ENCODE results near the gene CTSW.

CTSW gene

DNA sequence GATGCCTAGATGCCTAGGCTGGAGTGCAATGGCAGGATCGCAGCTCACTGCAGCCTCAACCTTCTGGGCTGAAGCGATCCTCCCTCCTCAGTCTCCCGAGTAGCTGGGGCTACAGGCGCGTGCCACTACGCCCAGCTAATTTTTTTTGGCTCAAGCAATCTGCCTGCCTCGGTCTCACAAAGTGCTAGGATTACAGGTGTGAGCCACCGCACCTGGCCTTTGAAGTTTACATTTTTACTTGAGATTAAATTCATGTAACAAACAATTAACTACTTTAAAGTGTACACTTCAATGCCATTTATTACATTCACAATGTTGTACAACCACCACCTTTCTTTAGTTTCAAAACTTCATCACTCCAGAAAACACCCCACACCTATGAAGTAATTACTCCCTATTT is 24.1 kb downstream of the CTSW start:
- DNase-seq (ENCODE audit: insufficient read length, low spot score) = no peak
- no peak for FAIRE-seq
- TF ChIP-seq, protein P1, sequence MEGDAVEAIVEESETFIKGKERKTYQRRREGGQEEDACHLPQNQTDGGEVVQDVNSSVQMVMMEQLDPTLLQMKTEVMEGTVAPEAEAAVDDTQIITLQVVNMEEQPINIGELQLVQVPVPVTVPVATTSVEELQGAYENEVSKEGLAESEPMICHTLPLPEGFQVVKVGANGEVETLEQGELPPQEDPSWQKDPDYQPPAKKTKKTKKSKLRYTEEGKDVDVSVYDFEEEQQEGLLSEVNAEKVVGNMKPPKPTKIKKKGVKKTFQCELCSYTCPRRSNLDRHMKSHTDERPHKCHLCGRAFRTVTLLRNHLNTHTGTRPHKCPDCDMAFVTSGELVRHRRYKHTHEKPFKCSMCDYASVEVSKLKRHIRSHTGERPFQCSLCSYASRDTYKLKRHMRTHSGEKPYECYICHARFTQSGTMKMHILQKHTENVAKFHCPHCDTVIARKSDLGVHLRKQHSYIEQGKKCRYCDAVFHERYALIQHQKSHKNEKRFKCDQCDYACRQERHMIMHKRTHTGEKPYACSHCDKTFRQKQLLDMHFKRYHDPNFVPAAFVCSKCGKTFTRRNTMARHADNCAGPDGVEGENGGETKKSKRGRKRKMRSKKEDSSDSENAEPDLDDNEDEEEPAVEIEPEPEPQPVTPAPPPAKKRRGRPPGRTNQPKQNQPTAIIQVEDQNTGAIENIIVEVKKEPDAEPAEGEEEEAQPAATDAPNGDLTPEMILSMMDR (IDR thresholded peaks at IDR 0.05; ENCODE audit: insufficient read depth, missing control alignments) = no peak

DNA sequence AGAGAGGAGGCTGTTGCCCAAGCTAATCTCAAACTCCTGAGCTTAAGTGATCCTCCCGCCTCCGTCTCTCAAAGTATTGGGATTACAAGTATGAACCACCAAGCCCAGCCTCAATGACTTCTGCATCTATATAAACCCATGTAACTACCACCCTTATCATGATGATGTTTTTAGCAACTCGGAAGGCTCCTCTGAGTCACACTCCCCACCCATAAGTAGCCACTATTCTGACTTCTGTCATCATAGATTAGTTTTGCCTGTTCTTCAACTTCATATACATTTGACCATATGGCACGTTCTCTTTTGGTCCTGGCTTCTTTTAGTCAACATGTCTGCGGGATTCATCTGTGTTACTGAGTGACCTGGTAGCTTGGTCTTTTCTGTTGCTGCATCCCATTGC is 27.0 kb downstream of the CTSW start:
- TF ChIP-seq, protein P1 (IDR thresholded peaks at IDR 0.05; ENCODE audit: insufficient read depth, missing control alignments) = no peak
- DNase-seq (ENCODE audit: insufficient read length, low spot score) (no peak), FAIRE-seq (no peak)

DNA sequence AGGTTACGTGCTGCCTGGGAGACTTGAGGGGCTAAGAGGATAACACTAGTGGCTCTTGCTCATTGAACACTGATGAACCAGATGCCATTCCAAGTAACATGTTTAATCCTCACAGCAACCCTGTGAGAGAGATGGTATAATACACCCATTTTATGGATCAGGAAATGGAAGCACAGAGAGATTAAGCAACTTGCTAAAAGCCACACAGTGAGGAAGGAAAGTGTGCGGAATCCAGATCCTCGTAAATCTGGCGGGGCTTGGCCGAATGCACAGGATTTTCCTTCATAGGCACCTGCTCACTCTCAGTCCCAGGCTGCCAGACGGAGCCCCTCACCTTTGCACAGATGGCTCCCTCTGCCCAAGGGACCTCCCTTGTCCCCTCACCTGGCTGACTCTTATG is 28.2 kb downstream of the CTSW start:
- no peak for FAIRE-seq
- no peak for DNase-seq (ENCODE audit: insufficient read length, low spot score)
- TF ChIP-seq, protein P1 (IDR thresholded peaks at IDR 0.05; ENCODE audit: insufficient read depth, missing control alignments) = no peak

DNA sequence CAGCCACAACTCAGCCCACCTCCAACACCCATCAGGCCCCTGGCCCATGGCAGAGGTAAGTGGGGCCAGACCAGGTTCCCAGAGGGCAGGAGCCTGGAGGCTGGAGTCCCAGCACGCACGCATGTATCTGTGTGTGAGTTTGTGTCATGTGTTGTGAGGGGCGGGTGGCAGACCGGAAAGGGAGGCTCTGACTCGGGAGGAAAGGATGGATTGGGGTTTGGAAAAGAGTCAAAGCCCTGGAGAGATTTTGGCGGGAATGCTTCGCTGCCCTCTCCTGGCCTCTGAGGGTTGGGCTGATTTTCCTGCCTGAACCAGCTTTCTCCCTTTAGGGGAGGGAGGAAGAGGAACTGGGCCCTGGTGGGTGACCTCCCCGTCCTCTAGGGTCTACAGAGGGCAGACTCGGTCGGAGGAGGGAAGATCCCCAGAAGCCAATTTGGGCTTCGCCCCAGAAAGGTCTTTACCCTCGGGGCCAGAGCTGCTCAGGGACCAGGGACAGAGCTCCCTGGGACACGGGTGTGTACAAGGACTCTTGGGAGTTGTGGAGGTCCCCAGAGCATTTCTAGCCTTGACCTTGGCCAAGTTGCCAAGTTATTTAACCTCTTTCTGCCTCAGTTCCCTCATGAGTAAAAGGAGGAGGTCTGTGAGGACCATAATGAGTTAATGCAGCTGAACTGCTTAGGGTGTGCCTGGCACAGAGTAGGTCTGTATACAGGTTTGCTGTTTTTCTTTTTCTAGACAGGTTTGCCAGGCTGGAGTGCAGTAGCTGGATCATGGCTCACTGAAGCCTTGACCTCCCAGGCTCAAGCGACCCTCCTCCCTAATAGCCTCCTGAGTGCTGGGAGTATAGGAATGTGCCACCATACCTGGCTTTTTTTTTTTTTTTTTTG is 32.3 kb downstream of the CTSW start:
- no peak for FAIRE-seq
- TF ChIP-seq, protein P1 (IDR thresholded peaks at IDR 0.05; ENCODE audit: insufficient read depth, missing control alignments) = peak; percentile 17
- DNase-seq (ENCODE audit: insufficient read length, low spot score) = peak; percentile 65

DNA sequence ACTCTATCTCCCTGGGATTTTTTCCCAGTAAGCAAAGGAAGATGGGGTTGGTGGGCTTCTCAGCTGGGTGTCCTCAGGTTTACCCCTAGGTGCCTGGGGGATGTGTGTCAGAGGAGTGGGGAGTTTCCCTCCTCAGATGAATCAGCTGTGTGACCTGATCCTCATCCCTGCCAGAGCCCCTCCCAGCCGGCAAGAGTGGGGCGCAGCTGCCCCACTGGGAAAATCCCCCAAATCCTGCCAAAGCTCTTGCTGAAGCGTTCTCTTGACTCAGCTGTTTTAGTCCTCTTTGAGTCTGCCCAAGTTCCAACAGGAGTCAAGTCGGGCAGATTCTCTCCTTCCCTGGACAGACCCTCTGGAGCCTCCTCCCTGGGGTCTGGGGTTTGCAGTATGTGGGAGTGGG is 33.2 kb downstream of the CTSW start:
- DNase-seq (ENCODE audit: insufficient read length, low spot score) (no peak), FAIRE-seq (no peak)
- TF ChIP-seq, protein P1 (IDR thresholded peaks at IDR 0.05; ENCODE audit: insufficient read depth, missing control alignments) = no peak

DNA sequence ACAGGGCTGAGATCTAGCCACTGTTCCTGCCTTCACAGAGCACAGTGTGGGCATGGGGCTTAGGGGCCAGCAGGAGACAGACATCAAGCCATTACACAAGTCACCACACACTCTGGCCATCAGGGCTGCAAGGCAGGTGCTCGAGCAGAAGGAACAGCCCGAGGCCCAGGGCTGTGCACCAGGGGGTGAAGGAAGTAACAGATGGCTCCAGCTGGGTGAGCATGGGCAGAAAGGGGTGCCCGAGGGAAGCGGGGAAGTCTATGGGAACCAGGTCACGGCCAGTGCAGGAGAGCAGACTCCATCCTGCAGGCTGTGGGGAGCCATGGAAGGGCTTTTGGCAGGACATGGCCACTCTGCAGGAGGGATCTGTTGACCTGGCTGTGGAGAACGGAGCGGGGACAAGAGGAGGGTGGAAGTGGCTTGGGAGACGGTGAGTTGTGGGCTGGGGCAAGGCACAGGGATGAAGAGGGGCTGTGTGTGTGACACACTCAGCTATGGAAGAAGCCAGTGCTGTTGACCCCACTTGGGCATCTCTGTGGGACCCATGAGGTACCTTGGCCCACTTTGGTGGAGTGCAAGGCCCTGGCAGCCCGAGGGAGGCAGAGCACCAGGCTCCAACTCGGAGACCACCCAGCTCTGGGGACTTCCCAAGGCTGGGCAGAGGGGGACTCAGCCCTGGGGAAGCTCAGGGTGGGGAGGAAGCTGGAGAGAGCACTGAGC is 35.6 kb downstream of the CTSW start:
- TF ChIP-seq, protein P1 (IDR thresholded peaks at IDR 0.05; ENCODE audit: insufficient read depth, missing control alignments) = no peak
- DNase-seq (ENCODE audit: insufficient read length, low spot score) = no peak
- no peak for FAIRE-seq

Data from D721Med (cell line).